Measurements from ENCODE around the gene TMEM95.
A peak's percentile ranks its signal among the peaks of the same experiment; 100 is the strongest.

The TMEM95 gene

GRCh38 chr17:7347630-7348477 lies 7.1 kb upstream of the TMEM95 start:
- TF ChIP-seq CTCF (IDR thresholded peaks at IDR 0.05; ENCODE audit: low read length, missing control alignments): no peak
- DNase-seq (ENCODE audit: low read depth): no peak
- H3K4me3 ChIP-seq (replicated peaks; ENCODE audit: low read depth, low read length): no peak overlapping the region

DNA sequence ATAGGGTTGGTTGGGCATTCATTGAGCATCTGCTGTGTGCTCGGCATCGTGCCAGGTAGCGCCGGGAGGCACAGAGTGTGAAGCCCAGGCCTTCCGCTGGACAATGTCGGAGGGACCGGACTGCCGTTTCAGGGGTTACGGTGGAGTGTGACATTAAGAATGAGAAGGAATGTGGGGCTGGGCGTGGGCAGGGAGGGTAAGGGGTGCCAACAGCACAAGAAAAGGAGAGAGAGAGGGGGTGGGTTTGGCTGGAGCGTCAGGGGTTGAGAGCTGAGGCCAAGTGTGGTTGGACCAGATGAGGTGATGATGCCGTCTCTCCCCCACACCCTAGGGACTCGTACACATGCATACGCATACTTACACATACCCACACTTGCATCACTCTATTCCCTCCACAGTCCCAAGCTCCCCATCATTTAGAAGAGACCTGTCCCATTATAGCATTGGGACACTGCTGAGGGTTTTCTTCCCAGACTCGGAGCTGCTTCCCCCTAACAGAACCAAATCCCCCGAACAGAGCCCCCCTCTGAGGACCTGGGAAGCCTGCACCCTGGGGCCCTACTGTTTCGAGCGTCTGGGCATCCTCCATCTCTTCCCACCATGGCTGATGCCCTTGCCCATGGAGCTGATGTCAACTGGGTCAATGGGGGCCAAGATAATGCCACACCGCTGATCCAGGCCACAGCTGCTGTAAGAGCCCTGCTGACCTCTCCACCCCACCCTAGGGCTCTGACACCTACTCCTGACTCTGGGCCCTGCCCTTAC lies 6.3 kb upstream of the TMEM95 start:
- DNase-seq (ENCODE audit: low read depth): no peak
- H3K4me3 ChIP-seq (replicated peaks; ENCODE audit: low read depth, low read length): no peak overlapping the region
- no peak for TF ChIP-seq CTCF (IDR thresholded peaks at IDR 0.05; ENCODE audit: low read length, missing control alignments)

- DNase-seq (ENCODE audit: low read depth): peak; percentile 88
- no peak for TF ChIP-seq CTCF (IDR thresholded peaks at IDR 0.05; ENCODE audit: low read length, missing control alignments)
- peak within 1 kb of the TSS; percentile 77 for H3K4me3 ChIP-seq (replicated peaks; ENCODE audit: low read depth, low read length)
Measured at GRCh38 chr17:7351665-7352502, 3.1 kb upstream of the TMEM95 start, which contains the start of gene KCTD11. Gene KCTD11 (plus strand): TSS chr17:7352162.

- peak; percentile 57 for TF ChIP-seq CTCF (IDR thresholded peaks at IDR 0.05; ENCODE audit: low read length, missing control alignments)
- H3K4me3 ChIP-seq (replicated peaks; ENCODE audit: low read depth, low read length): peak overlapping the region; percentile 77
Measured at GRCh38 chr17:7352503-7352889, 2.5 kb upstream of the TMEM95 start.

GRCh38 chr17:7352910-7353635 lies 1.9 kb upstream of the TMEM95 start:
- TF ChIP-seq CTCF (IDR thresholded peaks at IDR 0.05; ENCODE audit: low read length, missing control alignments): no peak
- peak overlapping the region; percentile 77 for H3K4me3 ChIP-seq (replicated peaks; ENCODE audit: low read depth, low read length)
- no peak for DNase-seq (ENCODE audit: low read depth)

More at GRCh38 chr17:7352503-7352889, 2.5 kb upstream of the TMEM95 start:
- no peak for DNase-seq (ENCODE audit: low read depth)

DNA sequence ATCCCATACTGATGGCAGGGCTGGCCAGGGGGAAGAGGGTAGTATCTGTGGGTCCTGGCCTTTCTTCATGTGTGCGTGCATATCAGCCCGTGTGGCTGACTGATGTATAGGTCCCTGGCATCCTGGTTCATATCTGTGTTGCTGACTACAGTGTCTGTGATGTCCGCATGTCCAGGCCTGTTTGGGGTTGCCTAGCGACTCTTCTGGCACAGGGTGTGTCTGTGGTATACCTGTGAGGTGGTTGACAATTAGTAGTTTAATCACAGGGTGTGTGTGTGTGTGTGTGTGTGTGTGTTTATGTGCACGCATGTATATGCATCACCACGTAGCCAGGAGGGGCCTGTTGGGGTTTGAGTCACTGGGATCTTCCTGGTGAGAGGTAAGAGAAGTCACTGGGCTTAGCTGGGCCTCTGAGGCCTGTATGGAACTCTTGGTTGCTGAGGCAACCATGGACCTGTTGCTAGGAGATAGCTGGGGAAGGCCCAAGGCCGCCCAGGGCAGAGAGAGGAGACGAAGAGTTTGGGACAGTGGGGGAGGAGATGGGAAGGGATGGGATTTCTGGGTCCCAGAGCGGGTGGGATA lies 603 bp upstream of the TMEM95 start:
- DNase-seq (ENCODE audit: low read depth): no peak
- TF ChIP-seq CTCF (IDR thresholded peaks at IDR 0.05; ENCODE audit: low read length, missing control alignments): no peak
- no peak overlapping the region for H3K4me3 ChIP-seq (replicated peaks; ENCODE audit: low read depth, low read length)
